ENCODE results near the gene MRPL53. TPM values are rescaled to one million over a fixed set of nuclear protein-coding genes. Genes with fewer than 3 reads are reported as not detected.
A peak's percentile ranks its signal among the peaks of the same experiment; 100 is the strongest.
"Not testable (repeated sequence)": the region's sequence is repeated elsewhere in the genome, so short reads cannot be mapped to it uniquely, and the experiment has no call there.

MRPL53 gene
- total RNA-seq, 2 experiments from 2014 or later: 72.5 to 83.1 TPM

DNA sequence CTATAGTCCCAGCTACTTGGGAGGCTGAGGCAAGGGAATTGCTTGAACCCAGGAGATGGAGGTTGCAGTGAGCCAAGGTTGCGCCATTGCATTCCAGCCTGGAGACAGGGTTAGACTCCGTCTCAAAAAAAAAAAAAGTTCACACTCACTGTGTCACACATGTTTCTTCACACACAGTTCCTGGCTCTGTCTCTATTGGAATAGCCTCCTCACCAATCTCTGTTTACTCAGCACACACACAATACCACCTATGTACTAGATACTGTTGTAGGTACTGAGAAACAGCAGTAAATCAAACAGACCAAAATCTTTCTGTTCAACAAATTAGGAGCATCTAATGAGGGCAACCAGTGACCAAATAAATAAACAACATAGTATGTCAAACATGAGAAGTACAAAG, 13.7 kb upstream of the MRPL53 start:
- no peak for DNase-seq
- ChIA-PET POLR2A (no interaction called here), CTCF (interaction anchor here (0.6 to 1.2 kb wide), 3 partner anchors 36 to 104 kb away, joined by 3 to 4 read pairs (median 3); no protein-coding TSS in a partner anchor)
- Mint-ChIP-seq H3K4me3 (no peak overlapping the region), H3K27ac (no peak overlapping the region), H3K9me3 (no peaks in the 10 kb centered on the region), H3K36me3 (ENCODE audit: low read depth) (peaks cover 20% of the 10 kb centered on the region), H3K27me3 (no peaks in the 10 kb centered on the region), H3K4me1 (peaks cover 21% of the 10 kb centered on the region)

DNA sequence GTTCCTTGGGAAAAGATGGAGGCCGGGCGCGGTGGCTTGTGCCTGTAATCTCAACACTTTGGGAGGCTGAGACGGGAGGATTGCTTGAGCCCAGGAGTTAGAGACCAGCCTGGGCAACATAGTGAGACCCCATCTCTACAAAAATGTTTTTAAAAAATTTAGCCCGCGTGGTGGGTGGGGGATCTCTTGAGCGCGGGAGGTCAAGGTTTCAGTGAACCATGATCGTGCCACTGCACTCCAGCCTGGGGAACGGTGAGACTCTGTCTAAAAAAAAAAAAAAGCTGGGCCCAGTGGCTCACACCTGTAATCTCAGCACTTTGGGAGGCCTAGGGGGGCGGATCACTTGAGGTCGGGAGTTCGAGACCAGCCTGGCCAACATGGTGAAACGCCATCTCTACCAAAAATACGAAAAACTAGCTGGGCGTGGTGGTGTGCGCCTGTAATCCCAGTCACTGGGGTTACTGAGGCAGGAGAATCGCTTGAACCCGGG, 11.2 kb upstream of the MRPL53 start:
- peak overlapping the region; percentile 99 for H3K4me3 Mint-ChIP-seq
- CTCF ChIA-PET: interaction anchor here (0.6 to 6.0 kb wide), 25 partner anchors 9 to 335 kb away, joined by 3 to 66 read pairs (median 4); partner anchors contain the start of genes AUP1, DQX1, HTRA2 and INO80B
- POLR2A ChIA-PET: interaction anchor here (0.7 to 0.9 kb wide), 2 partner anchors 43 to 92 kb away, joined by 4 read pairs; no protein-coding TSS in a partner anchor
- H3K9me3 Mint-ChIP-seq, DNase-seq, H3K27me3 Mint-ChIP-seq: not testable (repeated sequence)
- peaks cover 40% of the 10 kb centered on the region for H3K4me1 Mint-ChIP-seq
- H3K36me3 Mint-ChIP-seq (ENCODE audit: low read depth): peaks cover 31% of the 10 kb centered on the region
- H3K27ac Mint-ChIP-seq: peak overlapping the region; percentile 99

GRCh38 chr2:74482801-74483674, 10.6 kb upstream of the MRPL53 start, which contains the start of the genes CCDC142 and TTC31:
CCDC142 (minus strand) TSS chr2:74482998; CDS start chr2:74482837, 161 bp downstream.
TTC31 (plus strand) TSS chr2:74483081; CDS start chr2:74483096, 15 bp downstream.
- Mint-ChIP-seq H3K4me3 (peak within 1 kb of the TSS; percentile 99), H3K4me1 (peaks cover 40% of the 10 kb centered on the region), H3K9me3 (no peaks in the 10 kb centered on the region), H3K36me3 (ENCODE audit: low read depth) (peaks cover 31% of the 10 kb centered on the region), H3K27me3 (no peaks in the 10 kb centered on the region), H3K27ac (peak within 1 kb of the TSS; percentile 99)
- ChIA-PET CTCF (interaction anchor here (0.7 to 6.0 kb wide), 27 partner anchors 9 to 106 kb away, joined by 3 to 66 read pairs (median 5); partner anchors contain the start of genes AUP1, DQX1, HTRA2 and INO80B), POLR2A (interaction anchor here (1.2 kb wide), 1 partner anchor 24 kb away, joined by 3 read pairs; the partner anchor contains the start of gene PCGF1)
- DNase-seq: peak; percentile 96

DNA sequence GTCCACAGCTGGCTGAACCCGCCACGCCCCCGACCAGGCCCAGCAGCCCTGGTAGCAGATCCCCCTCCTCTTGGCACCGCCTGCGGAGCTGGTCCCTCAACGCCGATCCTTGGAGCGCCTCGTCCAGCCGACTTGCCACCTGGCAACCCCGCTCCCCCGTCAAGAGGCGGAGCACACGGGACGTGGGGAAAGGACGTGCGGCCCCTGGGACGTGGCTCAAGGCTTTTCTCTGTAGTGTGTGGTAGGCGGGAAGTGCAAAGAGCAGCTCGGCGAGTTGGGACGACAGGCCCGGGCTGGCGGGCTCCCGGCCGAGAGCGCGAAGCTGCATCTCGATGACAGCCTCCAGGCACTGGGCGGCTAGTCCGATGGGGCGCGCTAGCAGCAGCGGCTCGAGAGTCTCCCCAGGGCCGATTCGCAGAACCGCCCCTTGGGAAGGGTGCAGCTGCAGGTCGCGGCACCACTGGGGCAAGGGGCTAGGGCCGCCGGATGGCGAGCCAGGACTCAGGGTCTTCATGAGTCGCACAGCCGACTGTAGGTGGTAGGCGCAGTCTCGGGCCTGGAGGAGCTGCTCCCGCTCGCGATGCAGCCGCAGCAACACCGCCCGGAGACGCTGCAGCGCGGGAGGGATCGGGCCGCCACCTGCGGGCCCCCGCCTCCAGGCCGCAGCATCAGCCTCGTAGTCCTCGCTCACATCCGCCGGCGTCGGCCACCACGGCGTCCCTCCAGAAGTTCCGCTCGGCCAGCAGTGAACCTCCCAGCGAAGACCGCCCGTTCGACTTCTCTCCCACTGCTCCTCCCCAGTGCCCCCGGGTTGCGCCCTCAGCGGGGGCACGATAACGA, 9.7 kb upstream of the MRPL53 start:
- ChIA-PET CTCF (interaction anchor here (1.0 to 6.0 kb wide), 23 partner anchors 8 to 654 kb away, joined by 3 to 66 read pairs (median 6); partner anchors contain the start of genes C2orf81, INO80B, LBX2 and MOGS), POLR2A (interaction anchor here (0.8 to 1.2 kb wide), 2 partner anchors 10 to 25 kb away, joined by 3 to 5 read pairs; partner anchors contain the start of genes MRPL53 and PCGF1)
- Mint-ChIP-seq H3K4me1 (peaks cover 46% of the 10 kb centered on the region), H3K27ac (peak overlapping the region; percentile 99), H3K27me3 (no peaks in the 10 kb centered on the region), H3K36me3 (ENCODE audit: low read depth) (peaks cover 37% of the 10 kb centered on the region), H3K9me3 (no peaks in the 10 kb centered on the region), H3K4me3 (peak overlapping the region; percentile 99)
- peak; percentile 62 for DNase-seq

GRCh38 chr2:74481431-74481830, 9.0 kb upstream of the MRPL53 start:
- CTCF ChIA-PET: interaction anchor here (0.9 to 6.0 kb wide), 16 partner anchors 9 to 653 kb away, joined by 3 to 66 read pairs (median 11); partner anchors contain the start of genes C2orf81, INO80B, LBX2 and MOGS
- Mint-ChIP-seq H3K4me1 (peaks cover 47% of the 10 kb centered on the region), H3K36me3 (ENCODE audit: low read depth) (peaks cover 33% of the 10 kb centered on the region), H3K27me3 (no peaks in the 10 kb centered on the region), H3K4me3 (peak overlapping the region; percentile 99), H3K9me3 (no peaks in the 10 kb centered on the region), H3K27ac (no peak overlapping the region)
- DNase-seq: no peak
- POLR2A ChIA-PET: no interaction called here

DNA sequence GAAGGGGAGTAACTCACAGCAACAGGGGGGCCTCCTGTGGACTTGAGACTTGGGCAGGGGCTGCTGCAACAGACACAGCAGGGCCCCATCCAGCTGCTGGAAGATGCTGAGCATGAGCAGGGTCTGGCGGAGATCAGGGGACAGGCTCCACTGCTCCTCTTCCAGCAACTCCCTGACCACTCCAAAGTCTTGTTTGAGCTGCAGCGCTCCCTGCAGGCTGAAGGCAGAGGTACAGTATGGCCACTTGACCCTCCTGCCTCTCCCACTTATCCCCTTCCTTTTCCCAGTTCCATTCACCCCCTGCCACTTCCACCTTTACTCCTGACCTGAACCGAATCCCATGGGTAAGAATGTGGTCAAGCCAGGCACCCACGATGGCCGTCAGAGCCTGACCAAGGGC, 2.4 kb upstream of the MRPL53 start:
- Mint-ChIP-seq H3K27me3 (no peaks in the 10 kb centered on the region), H3K4me3 (no peak overlapping the region), H3K36me3 (ENCODE audit: low read depth) (peaks cover 37% of the 10 kb centered on the region), H3K4me1 (peaks cover 45% of the 10 kb centered on the region), H3K27ac (no peak overlapping the region), H3K9me3 (no peaks in the 10 kb centered on the region)
- DNase-seq: no peak
- POLR2A ChIA-PET: interaction anchor here (0.6 to 1.2 kb wide), 2 partner anchors 17 to 174 kb away, joined by 4 to 5 read pairs; partner anchors contain the start of gene WBP1
- CTCF ChIA-PET: interaction anchor here (0.9 to 1.6 kb wide), 4 partner anchors 8 to 113 kb away, joined by 3 to 8 read pairs (median 5); no protein-coding TSS in a partner anchor

GRCh38 chr2:74474481-74474880, 2.0 kb upstream of the MRPL53 start:
- no peak overlapping the region for H3K4me3 Mint-ChIP-seq
- H3K9me3 Mint-ChIP-seq: no peaks in the 10 kb centered on the region
- no peaks in the 10 kb centered on the region for H3K27me3 Mint-ChIP-seq
- CTCF ChIA-PET: interaction anchor here (0.8 to 1.5 kb wide), 2 partner anchors 9 to 13 kb away, joined by 4 to 5 read pairs; partner anchors contain the start of genes CCDC142 and TTC31
- peaks cover 43% of the 10 kb centered on the region for H3K4me1 Mint-ChIP-seq
- no peak overlapping the region for H3K27ac Mint-ChIP-seq
- POLR2A ChIA-PET: interaction anchor here (0.6 kb wide), 1 partner anchor 174 kb away, joined by 4 read pairs; no protein-coding TSS in a partner anchor
- peaks cover 33% of the 10 kb centered on the region for H3K36me3 Mint-ChIP-seq (ENCODE audit: low read depth)
- DNase-seq: no peak

- no peaks in the 10 kb centered on the region for H3K9me3 Mint-ChIP-seq
- H3K27ac Mint-ChIP-seq: peak overlapping the region; percentile 98
- peak overlapping the region; percentile 91 for H3K4me3 Mint-ChIP-seq
- ChIA-PET POLR2A (interaction anchor here (0.9 to 1.5 kb wide), 3 partner anchors 9 to 18 kb away, joined by 3 to 6 read pairs (median 5); partner anchors contain the start of genes INO80B and WBP1), CTCF (interaction anchor here (0.7 to 2.8 kb wide), 10 partner anchors 9 to 116 kb away, joined by 3 to 19 read pairs (median 4); partner anchors contain the start of genes CCDC142, TTC31 and WBP1)
- DNase-seq: no peak
- peaks cover 39% of the 10 kb centered on the region for H3K4me1 Mint-ChIP-seq
- peaks cover 29% of the 10 kb centered on the region for H3K36me3 Mint-ChIP-seq (ENCODE audit: low read depth)
- no peaks in the 10 kb centered on the region for H3K27me3 Mint-ChIP-seq
Observed at GRCh38 chr2:74472945-74473258, 422 bp upstream of the MRPL53 start.

GRCh38 chr2:74471332-74472065, 981 bp downstream of the MRPL53 start:
- no peak for DNase-seq
- peaks cover 24% of the 10 kb centered on the region for H3K36me3 Mint-ChIP-seq (ENCODE audit: low read depth)
- CTCF ChIA-PET: interaction anchor here (0.8 to 2.8 kb wide), 3 partner anchors 11 to 15 kb away, joined by 3 to 19 read pairs (median 3); partner anchors contain the start of genes CCDC142 and TTC31
- no peaks in the 10 kb centered on the region for H3K9me3 Mint-ChIP-seq
- H3K27ac Mint-ChIP-seq: peak overlapping the region; percentile 98
- H3K4me3 Mint-ChIP-seq: peak overlapping the region; percentile 91
- H3K27me3 Mint-ChIP-seq: no peaks in the 10 kb centered on the region
- peaks cover 32% of the 10 kb centered on the region for H3K4me1 Mint-ChIP-seq
- POLR2A ChIA-PET: interaction anchor here (0.8 to 1.5 kb wide), 2 partner anchors 13 to 17 kb away, joined by 3 to 6 read pairs; partner anchors contain the start of genes INO80B and WBP1

- DNase-seq, H3K9me3 Mint-ChIP-seq, H3K27me3 Mint-ChIP-seq: not testable (repeated sequence)
- peaks cover 36% of the 10 kb centered on the region for H3K4me1 Mint-ChIP-seq
- H3K4me3 Mint-ChIP-seq: peak overlapping the region; percentile 68
- ChIA-PET POLR2A (interaction anchor here (0.8 kb wide), 1 partner anchor 16 kb away, joined by 3 read pairs; the partner anchor contains the start of gene INO80B), CTCF (interaction anchor here (0.8 to 2.8 kb wide), 3 partner anchors 10 to 14 kb away, joined by 3 to 19 read pairs (median 3); partner anchors contain the start of genes CCDC142 and TTC31)
- H3K36me3 Mint-ChIP-seq (ENCODE audit: low read depth): peaks cover 24% of the 10 kb centered on the region
- H3K27ac Mint-ChIP-seq: peak overlapping the region; percentile 80
Observed at GRCh38 chr2:74470742-74471141, 1.7 kb downstream of the MRPL53 start.

DNA sequence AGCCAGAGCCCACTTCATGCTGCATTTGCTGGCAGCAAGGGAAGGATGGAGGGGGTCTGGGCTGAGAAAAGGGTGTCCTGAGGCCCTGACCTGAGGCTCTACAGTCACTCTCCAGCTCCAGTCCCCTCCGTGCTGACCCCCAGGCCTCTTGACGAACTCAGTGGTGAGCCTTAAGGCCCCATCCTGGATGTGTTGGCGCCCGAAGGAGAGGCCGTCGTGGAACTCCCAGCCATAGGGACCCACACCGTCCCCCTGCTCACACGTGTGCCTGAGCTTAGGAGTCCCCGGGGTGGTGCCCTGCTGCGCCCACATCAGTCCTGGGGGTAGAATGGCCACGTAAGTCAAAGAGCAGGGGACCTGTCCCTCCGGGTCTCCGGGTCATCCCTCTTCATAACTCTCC, 8.1 kb downstream of the MRPL53 start:
- Mint-ChIP-seq H3K36me3 (ENCODE audit: low read depth) (peaks cover 15% of the 10 kb centered on the region), H3K4me3 (peak overlapping the region; percentile 98), H3K9me3 (no peaks in the 10 kb centered on the region), H3K4me1 (peaks cover 35% of the 10 kb centered on the region), H3K27ac (peak overlapping the region; percentile 80), H3K27me3 (no peaks in the 10 kb centered on the region)
- ChIA-PET CTCF (interaction anchor here (1.0 to 1.1 kb wide), 3 partner anchors 11 to 18 kb away, joined by 3 to 4 read pairs (median 4); partner anchors contain the start of genes CCDC142 and TTC31), POLR2A (no interaction called here)
- DNase-seq: no peak

Measured in activated CD4-positive, alpha-beta T cell treated with anti-CD3 and anti-CD28 coated beads, Interleukin-2, amount 10 ng/mL, durations not matched to agents 7 days and 5 days (primary cell).